ENCODE measurements around the gene TREM2.

TREM2 gene

GRCh38 chr6:41156771-41157170 lies 6.1 kb downstream of the TREM2 start:
- no peak for TF ChIP-seq CTCF (IDR thresholded peaks at IDR 0.05; ENCODE audit: low read depth, low read length, missing control alignments)
- no peak for DNase-seq (ENCODE audit: extremely low read depth, low read depth)
- H3K4me3 ChIP-seq (replicated peaks; ENCODE audit: low read depth, low read length): no peak overlapping the region

DNA sequence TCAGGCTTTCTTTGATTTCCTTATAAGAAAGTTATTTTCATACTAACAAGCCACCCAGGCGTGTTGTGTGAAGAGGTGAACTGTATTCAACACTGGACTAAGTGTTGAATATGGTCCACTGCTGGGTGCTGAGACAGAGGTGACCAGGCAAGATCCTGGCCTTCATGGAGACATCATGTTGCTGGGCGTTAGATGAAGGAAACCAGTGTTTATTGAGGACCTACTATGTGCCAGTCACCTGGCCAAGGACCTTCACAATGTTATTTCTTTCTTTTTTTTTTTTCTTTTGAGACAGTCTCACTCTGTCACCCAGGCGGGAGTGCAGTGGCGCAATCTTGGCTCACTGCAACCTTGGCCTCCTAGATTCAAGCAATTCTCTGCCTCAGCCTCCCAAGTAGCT lies 6.9 kb downstream of the TREM2 start:
- no peak for DNase-seq (ENCODE audit: extremely low read depth, low read depth)
- TF ChIP-seq CTCF (IDR thresholded peaks at IDR 0.05; ENCODE audit: low read depth, low read length, missing control alignments): no peak
- H3K4me3 ChIP-seq (replicated peaks; ENCODE audit: low read depth, low read length): no peak overlapping the region

GRCh38 chr6:41155132-41155805 lies 7.6 kb downstream of the TREM2 start:
- TF ChIP-seq CTCF (IDR thresholded peaks at IDR 0.05; ENCODE audit: low read depth, low read length, missing control alignments): no peak
- H3K4me3 ChIP-seq (replicated peaks; ENCODE audit: low read depth, low read length): no peak overlapping the region

DNA sequence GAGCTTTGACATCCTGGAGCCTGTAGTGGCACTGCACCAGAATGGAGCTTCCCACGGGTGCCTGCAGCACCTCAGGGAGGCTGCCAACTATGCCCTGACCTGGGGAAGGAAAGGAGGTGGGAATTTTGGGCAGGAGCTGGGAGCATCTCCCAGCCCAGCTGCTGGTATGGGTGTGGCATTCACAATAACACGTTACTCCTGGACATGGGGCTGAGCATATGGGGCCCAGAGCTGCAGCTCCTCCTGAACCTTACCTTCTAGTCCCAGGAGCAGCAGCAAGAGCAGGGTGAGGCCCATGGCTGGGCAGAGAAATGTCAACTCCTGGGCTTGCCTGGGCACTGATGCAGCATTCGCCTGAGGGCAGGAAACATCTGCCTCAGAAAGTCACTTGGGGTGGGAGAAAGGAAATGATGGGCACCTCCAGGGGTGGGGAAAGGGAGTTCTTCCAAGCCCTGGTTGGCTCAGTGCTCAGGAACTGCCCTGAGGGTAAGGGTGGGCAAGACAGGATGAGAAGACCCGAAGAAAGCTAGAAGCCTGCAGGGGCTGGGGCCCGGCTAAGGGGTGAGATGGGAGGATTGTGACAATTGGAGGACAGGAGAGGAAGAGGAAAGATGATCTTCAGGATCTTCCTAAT lies 8.8 kb downstream of the TREM2 start, which contains the start of gene TREML1:
TREML1 (minus strand) TSS at position 356 of the 634 bp plus-strand sequence; CDS start at position 297, 59 bp downstream.
- no peak for TF ChIP-seq CTCF (IDR thresholded peaks at IDR 0.05; ENCODE audit: low read depth, low read length, missing control alignments)
- H3K4me3 ChIP-seq (replicated peaks; ENCODE audit: low read depth, low read length): no peak within 1 kb of the TSS
- no peak for DNase-seq (ENCODE audit: extremely low read depth, low read depth)

More at GRCh38 chr6:41155132-41155805, 7.6 kb downstream of the TREM2 start:
- no peak for DNase-seq (ENCODE audit: extremely low read depth, low read depth)

- TF ChIP-seq CTCF (IDR thresholded peaks at IDR 0.05; ENCODE audit: low read depth, low read length, missing control alignments): no peak
- no peak overlapping the region for H3K4me3 ChIP-seq (replicated peaks; ENCODE audit: low read depth, low read length)
- DNase-seq (ENCODE audit: extremely low read depth, low read depth): no peak
Measured at GRCh38 chr6:41153451-41153850, 9.5 kb downstream of the TREM2 start.

DNA sequence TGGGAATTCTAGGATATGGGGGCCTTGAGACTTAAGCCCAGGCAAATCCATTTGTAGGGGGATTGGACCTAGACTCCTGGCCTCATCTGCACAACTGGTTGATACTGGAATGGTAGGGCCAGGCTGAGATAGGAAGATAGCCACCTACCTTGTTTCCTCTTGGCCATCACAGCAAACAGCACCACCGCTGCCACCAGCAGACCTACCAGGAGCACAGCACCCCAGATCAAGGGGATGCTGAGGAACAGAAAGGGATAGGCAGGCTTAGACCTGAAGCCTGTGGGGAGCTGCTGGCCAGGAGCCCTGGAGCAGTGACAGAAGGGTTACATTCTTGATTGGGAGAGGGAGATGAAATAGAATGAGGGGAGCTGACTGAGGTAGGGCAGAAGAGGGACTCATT lies 12.2 kb downstream of the TREM2 start:
- no peak for TF ChIP-seq CTCF (IDR thresholded peaks at IDR 0.05; ENCODE audit: low read depth, low read length, missing control alignments)
- no peak for DNase-seq (ENCODE audit: extremely low read depth, low read depth)
- no peak overlapping the region for H3K4me3 ChIP-seq (replicated peaks; ENCODE audit: low read depth, low read length)
